Astrocyte (in vitro differentiated cells and primary cell): Measurements from ENCODE around the gene PLEKHA3. TPM values are rescaled to one million over a fixed set of nuclear protein-coding genes. Genes with fewer than 3 reads are reported as not detected.

Experiments
- DNase-seq: peaks from one replicate; pipeline ENCODE4 v3.0.0-alpha.2; 2010; ENCODE audit warnings: low read depth
- FAIRE-seq: peaks from 2 replicates; lab custom pipeline; 2011; peaks lifted over from hg19 to GRCh38; lab: Jason Lieb, UNC
- H2AFZ ChIP-seq: 2 replicates; pipeline ENCODE4 v1.6.0; 2012; ENCODE audit warnings: low read depth, low read length, inconsistent platforms
- H3K27ac ChIP-seq: 2 replicates; pipeline ENCODE4 v1.5.1; 2011; ENCODE audit warnings: low read depth, low read length, inconsistent platforms
- H3K27me3 ChIP-seq: 2 replicates; pipeline ENCODE4 v1.6.0; 2011; ENCODE audit warnings: low read length, inconsistent platforms; ENCODE audit not compliant: insufficient read depth
- H3K36me3 ChIP-seq: 2 replicates; pipeline ENCODE4 v1.5.1; 2011; ENCODE audit warnings: low read length, inconsistent platforms; ENCODE audit not compliant: insufficient read depth
- H3K4me1 ChIP-seq: 2 replicates; pipeline ENCODE4 v1.5.1; 2011; ENCODE audit warnings: low read length, inconsistent platforms; ENCODE audit not compliant: insufficient read depth
- H3K4me2 ChIP-seq: 2 replicates; pipeline ENCODE4 v1.6.0; 2012; ENCODE audit warnings: low read length, inconsistent platforms
- H3K4me3 ChIP-seq: 2 replicates; pipeline ENCODE4 v1.5.1; 2011; ENCODE audit warnings: low read depth, mild to moderate bottlenecking, low read length, inconsistent platforms; ENCODE audit not compliant: insufficient read depth
- H3K79me2 ChIP-seq: 2 replicates; pipeline ENCODE4 v1.6.0; 2012; ENCODE audit warnings: mild to moderate bottlenecking, low read length, inconsistent platforms; ENCODE audit not compliant: insufficient read depth
- H3K9ac ChIP-seq: 2 replicates; pipeline ENCODE4 v1.6.0; 2012; ENCODE audit warnings: mild to moderate bottlenecking, low read length, inconsistent platforms
- H3K9me3 ChIP-seq: 2 replicates; pipeline ENCODE4 v1.5.1; 2012; ENCODE audit warnings: low read depth, mild to moderate bottlenecking, low read length, inconsistent platforms; ENCODE audit not compliant: insufficient read depth
- H4K20me1 ChIP-seq: 2 replicates; pipeline ENCODE4 v1.6.0; 2012; ENCODE audit warnings: low read length, inconsistent platforms; ENCODE audit not compliant: insufficient read depth
- H3K27ac Mint-ChIP-seq: one replicate; pipeline ENCODE4 v1.8.0; 2021; ENCODE audit warnings: mild to moderate bottlenecking, mixed read lengths; ENCODE audit not compliant: unreplicated experiment
- H3K27me3 Mint-ChIP-seq: one replicate; pipeline ENCODE4 v1.8.0; 2021; ENCODE audit warnings: low read depth, mixed read lengths; ENCODE audit not compliant: unreplicated experiment
- H3K36me3 Mint-ChIP-seq: one replicate; pipeline ENCODE4 v1.8.0; 2021; ENCODE audit warnings: low read depth, mixed read lengths; ENCODE audit not compliant: unreplicated experiment
- H3K4me1 Mint-ChIP-seq: one replicate; pipeline ENCODE4 v1.8.0; 2021; ENCODE audit warnings: low read depth, mixed read lengths; ENCODE audit not compliant: unreplicated experiment
- H3K4me3 Mint-ChIP-seq: one replicate; pipeline ENCODE4 v1.8.0; 2021; ENCODE audit warnings: mild to moderate bottlenecking, moderate library complexity, mixed read lengths; ENCODE audit not compliant: unreplicated experiment
- H3K9me3 Mint-ChIP-seq: one replicate; pipeline ENCODE4 v1.8.0; 2021; ENCODE audit warnings: mild to moderate bottlenecking, mixed read lengths; ENCODE audit not compliant: unreplicated experiment
- EZH2 ChIP-seq: IDR thresholded peaks from 2 replicates; pipeline ENCODE4 v1.6.1; 2012; ENCODE audit warnings: mild to moderate bottlenecking, low read length, inconsistent platforms; ENCODE audit not compliant: insufficient read depth
- total RNA-seq: library from RNA; stranded (reverse); gene quantifications from 2 replicates; pipeline ENCODE4 v1.2.1, GENCODE V29; 2021
- TF ChIP-seq, protein P1 (sequence below): IDR thresholded peaks from 2 replicates; pipeline ENCODE4 v1.5.1; 2011; ENCODE audit warnings: low read depth, mild to moderate bottlenecking, inconsistent platforms, low read length, moderate library complexity; ENCODE audit not compliant: insufficient read depth

The PLEKHA3 gene
- total RNA-seq, 1 donor from 2014 or later: 42.1 TPM

DNA sequence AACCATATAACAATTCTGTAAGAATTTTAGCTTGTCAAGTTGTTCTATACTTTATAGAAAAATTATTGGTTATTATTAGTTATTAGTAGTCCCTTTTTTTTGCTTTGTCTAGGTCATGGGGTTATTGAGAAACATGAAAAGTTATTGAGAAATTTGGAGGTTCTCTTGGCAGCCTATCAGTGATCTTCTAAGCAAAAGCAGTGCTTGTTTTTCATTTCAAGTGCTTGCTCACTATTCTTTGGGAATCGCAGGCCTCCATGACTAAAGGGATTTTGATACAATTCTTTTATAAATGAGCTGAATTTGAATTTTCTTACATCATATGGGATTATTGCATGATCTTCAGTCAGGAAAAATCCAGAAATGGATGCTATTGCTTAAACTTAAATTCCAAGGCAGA, 25.8 kb downstream of the PLEKHA3 start:
- Mint-ChIP-seq H3K4me1 (no peaks in the 10 kb centered on the region), H3K4me3 (no peak overlapping the region), H3K36me3 (peaks cover 6% of the 10 kb centered on the region), H3K9me3 (no peaks in the 10 kb centered on the region), H3K27ac (no peak overlapping the region), H3K27me3 (no peaks in the 10 kb centered on the region)
- Histone ChIP-seq H3K27me3 (no peaks in the 10 kb centered on the region), H3K27ac (no peak overlapping the region), H3K9me3 (no peaks in the 10 kb centered on the region), H3K4me3 (no peak overlapping the region), H3K4me2 (no peak overlapping the region), H2AFZ (no peak overlapping the region), H3K9ac (no peak overlapping the region), H3K79me2 (no peaks in the 10 kb centered on the region), H3K36me3 (peaks cover 21% of the 10 kb centered on the region), H3K4me1 (no peaks in the 10 kb centered on the region), H4K20me1 (no peaks in the 10 kb centered on the region)
- FAIRE-seq (no peak), DNase-seq (no peak)
- TF ChIP-seq, protein P1, sequence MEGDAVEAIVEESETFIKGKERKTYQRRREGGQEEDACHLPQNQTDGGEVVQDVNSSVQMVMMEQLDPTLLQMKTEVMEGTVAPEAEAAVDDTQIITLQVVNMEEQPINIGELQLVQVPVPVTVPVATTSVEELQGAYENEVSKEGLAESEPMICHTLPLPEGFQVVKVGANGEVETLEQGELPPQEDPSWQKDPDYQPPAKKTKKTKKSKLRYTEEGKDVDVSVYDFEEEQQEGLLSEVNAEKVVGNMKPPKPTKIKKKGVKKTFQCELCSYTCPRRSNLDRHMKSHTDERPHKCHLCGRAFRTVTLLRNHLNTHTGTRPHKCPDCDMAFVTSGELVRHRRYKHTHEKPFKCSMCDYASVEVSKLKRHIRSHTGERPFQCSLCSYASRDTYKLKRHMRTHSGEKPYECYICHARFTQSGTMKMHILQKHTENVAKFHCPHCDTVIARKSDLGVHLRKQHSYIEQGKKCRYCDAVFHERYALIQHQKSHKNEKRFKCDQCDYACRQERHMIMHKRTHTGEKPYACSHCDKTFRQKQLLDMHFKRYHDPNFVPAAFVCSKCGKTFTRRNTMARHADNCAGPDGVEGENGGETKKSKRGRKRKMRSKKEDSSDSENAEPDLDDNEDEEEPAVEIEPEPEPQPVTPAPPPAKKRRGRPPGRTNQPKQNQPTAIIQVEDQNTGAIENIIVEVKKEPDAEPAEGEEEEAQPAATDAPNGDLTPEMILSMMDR: no peak
- no peak for TF ChIP-seq EZH2

DNA sequence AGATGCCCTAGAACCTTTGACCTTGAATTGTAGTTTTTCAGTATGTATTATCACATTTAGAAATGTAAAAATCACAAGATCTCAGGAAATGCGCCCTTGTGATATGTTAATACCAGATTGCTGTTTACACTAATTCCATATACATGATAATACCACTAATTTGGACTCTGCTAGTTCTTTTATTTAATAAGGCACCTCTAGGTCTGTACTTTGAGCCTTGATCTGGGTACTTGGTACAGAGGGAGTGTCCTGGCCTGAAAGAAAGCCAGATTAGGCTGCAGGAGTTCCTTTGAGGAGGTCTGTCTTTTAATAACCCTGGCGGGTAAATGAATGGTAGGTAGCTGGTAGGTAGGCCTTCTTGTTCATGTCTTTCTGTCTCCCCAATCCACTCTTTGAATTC, 26.3 kb downstream of the PLEKHA3 start:
- H3K4me3 ChIP-seq: no peak overlapping the region
- H3K79me2 ChIP-seq: no peaks in the 10 kb centered on the region
- FAIRE-seq: no peak
- no peak overlapping the region for H3K9ac ChIP-seq
- Mint-ChIP-seq H3K27ac (no peak overlapping the region), H3K4me1 (no peaks in the 10 kb centered on the region), H3K36me3 (peaks cover 6% of the 10 kb centered on the region), H3K27me3 (no peaks in the 10 kb centered on the region), H3K4me3 (no peak overlapping the region), H3K9me3 (no peaks in the 10 kb centered on the region)
- H3K27ac ChIP-seq: no peak overlapping the region
- no peaks in the 10 kb centered on the region for H3K9me3 ChIP-seq
- H3K27me3 ChIP-seq: no peaks in the 10 kb centered on the region
- no peaks in the 10 kb centered on the region for H3K4me1 ChIP-seq
- no peak overlapping the region for H2AFZ ChIP-seq
- DNase-seq: no peak
- H4K20me1 ChIP-seq: no peaks in the 10 kb centered on the region
- TF ChIP-seq, protein P1: no peak
- no peak for TF ChIP-seq EZH2
- peaks cover 18% of the 10 kb centered on the region for H3K36me3 ChIP-seq
- no peak overlapping the region for H3K4me2 ChIP-seq

DNA sequence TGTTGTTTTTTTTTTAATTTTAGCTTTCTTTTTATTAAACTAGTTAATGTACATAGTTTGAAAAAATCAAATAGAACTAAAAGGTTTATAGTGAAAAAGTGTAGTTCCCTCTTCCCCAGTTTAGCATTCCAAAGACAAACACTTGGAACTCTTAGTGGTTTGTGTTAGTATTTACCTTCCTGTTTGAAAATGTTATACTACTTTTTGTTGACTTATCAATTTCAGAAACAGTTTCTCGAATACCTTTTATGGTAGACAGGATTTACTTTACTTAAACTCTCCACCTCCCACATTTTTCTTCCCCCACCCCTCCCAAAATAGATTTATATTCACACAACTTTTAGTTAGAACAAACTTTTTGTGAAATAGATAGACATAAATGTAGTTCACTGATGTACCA, 26.7 kb downstream of the PLEKHA3 start:
- TF ChIP-seq, protein P1: no peak
- TF ChIP-seq EZH2: no peak
- Histone ChIP-seq H3K9ac (no peak overlapping the region), H3K27me3 (no peaks in the 10 kb centered on the region), H3K4me3 (no peak overlapping the region), H2AFZ (no peak overlapping the region), H3K36me3 (peaks cover 14% of the 10 kb centered on the region), H3K4me2 (no peak overlapping the region), H3K9me3 (no peaks in the 10 kb centered on the region), H3K79me2 (no peaks in the 10 kb centered on the region), H4K20me1 (no peaks in the 10 kb centered on the region), H3K27ac (no peak overlapping the region), H3K4me1 (no peaks in the 10 kb centered on the region)
- Mint-ChIP-seq H3K27me3 (no peaks in the 10 kb centered on the region), H3K9me3 (no peaks in the 10 kb centered on the region), H3K4me3 (no peak overlapping the region), H3K27ac (no peak overlapping the region), H3K36me3 (peaks cover 6% of the 10 kb centered on the region), H3K4me1 (no peaks in the 10 kb centered on the region)
- no peak for FAIRE-seq
- no peak for DNase-seq
